Measurements from ENCODE around the gene GFY.
"Not testable (repeated sequence)": the region's sequence is repeated elsewhere in the genome, so short reads cannot be mapped to it uniquely, and the experiment has no call there.

DNA sequence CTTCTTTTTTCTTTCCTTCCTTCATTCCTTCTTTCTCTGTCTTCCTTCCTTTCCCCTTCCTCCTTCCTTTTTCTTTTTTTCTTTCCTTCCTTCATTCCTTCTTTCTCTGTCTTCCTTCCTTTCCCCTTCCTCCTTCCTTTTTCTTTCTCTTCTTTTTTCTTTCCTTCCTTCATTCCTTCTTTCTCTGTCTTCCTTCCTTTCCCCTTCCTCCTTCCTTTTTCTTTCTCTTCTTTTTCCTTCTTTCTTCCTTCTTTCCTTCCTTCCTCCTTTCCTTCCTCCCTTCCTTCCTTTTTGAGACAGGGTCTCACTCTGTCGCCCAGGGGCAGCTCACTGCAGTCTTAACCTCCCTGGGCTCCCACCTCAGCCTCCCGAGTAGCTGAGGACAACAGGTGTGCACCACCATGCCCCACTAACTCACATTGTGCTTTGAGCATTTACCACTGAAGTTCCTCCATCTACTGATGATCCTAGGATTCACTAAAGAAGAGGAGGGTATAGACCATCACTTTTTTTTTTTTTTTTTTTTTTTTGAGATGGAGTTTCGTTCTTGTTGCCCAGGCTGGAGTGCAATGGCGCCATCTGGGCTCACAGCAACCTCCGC is 19.0 kb downstream of the GFY start:
- not testable (repeated sequence) for TF ChIP-seq CEBPB (IDR thresholded peaks at IDR 0.05; ENCODE audit: borderline replicate concordance in 1 of 2, low read depth in 2 of 2, low read length in 2 of 2); TCF7 (IDR thresholded peaks at IDR 0.05; ENCODE audit: borderline replicate concordance); HCFC1 (IDR thresholded peaks at IDR 0.05; ENCODE audit: low read length); POLR2A (IDR thresholded peaks at IDR 0.05; ENCODE audit: low read depth, low read length)

Data from GM12878 (cell line).